ENCODE results near the gene RPAP3. TPM values are rescaled to one million over a fixed set of nuclear protein-coding genes. Genes with fewer than 3 reads are reported as not detected.

Gene RPAP3
- total RNA-seq, 1 donor from 2014 or later = 30.1 TPM

DNA sequence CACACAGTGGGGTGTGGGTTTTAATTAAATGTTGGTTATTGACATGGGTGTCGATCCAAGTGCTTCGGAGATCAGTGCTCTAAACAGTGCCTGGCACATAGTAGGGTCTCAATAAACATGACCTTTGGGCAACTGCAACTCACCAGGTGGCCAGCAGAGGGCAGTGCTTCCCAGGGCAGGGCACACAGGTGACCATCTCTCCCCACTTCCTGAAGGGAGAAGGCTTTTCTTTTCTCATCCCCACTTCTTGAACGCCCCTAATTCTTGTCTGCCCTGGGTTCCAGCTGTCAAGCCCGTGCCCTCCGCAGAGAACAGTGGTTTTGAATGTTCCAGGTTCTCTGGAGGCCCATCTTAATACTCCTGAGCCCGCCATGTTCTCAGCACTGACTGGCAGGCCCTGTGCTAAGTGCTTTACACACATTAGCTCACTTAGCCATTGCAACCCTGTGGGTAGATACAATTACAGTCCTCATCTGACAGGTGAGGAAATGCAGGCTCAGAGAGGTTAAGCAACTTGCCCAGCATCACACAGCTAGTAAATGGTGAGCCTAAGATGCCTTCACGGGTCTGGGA is 36.5 kb upstream of the RPAP3 start:
- no peak for DNase-seq (ENCODE audit: low read depth)

DNA sequence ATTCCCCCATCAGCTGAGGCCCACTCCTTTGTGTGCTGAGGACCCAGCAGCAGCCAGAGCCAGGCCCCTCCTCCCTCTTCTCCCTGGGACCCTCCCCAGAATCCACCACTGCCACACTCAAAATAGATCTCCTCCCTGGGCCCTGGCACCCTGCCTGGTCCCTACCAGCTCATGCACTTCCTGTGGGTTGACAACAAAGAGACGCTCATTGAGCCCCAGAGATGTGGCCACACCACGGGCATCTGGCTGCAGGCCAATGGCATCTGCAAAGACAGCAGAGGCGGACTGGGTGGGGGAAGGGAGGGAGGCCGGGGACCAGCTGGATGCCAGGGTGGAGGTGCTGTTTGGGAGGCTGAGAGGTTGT is 35.5 kb upstream of the RPAP3 start:
- DNase-seq (ENCODE audit: low read depth) = peak; percentile 78

DNA sequence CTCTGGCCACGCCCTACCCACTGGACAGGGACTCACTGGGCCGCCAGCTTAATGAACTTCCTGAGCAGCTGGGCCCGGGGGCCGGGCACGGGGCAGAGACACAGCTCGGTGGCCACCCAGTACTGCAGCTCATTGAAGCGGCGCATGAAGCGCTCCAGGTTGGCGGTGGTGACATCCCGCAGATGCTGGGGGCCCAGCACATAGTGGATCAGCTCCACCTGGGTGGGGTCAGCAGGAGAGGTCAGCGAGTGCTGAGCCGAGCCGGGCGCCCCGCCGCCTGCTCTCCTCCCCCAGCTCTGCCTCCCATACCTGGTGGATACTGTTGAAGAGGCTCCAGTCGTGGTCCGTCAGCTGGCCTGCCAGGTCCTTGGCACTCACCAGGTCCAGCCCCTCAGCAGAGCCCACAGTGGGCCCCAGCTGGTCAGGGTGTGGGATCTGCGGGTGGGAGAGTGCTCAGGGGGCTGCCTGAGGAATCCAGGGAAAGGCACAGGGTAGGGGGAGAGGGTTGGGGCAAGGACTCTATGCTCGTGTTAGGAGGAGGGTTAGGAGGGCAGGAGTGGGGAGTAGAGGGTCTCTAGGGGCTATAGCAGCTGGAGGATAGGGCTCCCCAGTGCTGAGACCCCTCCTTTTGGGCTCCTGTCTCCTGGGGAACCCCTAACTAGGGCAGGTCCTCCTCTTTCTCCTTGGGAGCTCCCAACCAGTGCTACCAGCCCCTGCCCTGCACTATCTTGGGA is 34.9 kb upstream of the RPAP3 start:
- DNase-seq (ENCODE audit: low read depth) = no peak

DNA sequence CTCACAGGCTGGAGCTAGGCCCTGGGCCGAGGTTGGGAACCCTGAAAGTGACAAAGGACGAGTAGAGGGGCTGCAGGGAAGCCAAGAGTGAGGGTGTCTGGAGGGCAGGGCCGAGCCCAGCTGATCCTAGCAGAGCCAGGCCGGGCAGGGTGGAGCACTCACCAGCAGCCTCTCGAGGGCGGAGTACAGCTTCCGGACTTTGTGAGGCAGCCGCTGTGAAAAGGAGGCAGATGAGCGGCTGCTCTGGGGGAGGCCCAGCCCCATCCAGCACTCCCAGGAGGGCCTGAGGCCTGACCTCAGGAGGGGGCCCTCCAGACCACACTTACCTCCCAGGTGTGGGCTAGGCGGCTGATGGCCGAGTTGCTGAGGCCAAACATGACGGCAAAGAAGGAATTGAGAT is 34.1 kb upstream of the RPAP3 start:
- DNase-seq (ENCODE audit: low read depth) = no peak

DNA sequence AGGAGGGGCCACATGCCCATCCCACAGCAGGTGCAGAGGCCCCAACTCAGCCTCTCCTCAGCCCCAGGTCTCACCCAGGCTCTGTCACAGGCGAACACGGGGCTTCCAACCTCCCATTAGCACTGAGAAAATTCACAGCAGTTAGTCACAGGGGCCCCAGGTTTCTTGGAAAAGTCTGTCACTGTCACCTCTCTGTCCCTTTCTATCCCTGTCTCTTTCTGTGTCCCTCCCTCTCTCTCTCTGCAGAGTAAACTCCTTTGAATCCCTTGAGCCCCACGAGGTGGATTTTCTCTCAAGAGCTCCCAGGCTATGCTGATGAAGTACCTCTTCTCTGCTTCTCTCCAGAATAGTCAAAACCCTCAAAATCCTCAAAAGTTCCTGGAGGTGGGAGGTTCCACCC is 33.5 kb upstream of the RPAP3 start:
- no peak for DNase-seq (ENCODE audit: low read depth)

DNA sequence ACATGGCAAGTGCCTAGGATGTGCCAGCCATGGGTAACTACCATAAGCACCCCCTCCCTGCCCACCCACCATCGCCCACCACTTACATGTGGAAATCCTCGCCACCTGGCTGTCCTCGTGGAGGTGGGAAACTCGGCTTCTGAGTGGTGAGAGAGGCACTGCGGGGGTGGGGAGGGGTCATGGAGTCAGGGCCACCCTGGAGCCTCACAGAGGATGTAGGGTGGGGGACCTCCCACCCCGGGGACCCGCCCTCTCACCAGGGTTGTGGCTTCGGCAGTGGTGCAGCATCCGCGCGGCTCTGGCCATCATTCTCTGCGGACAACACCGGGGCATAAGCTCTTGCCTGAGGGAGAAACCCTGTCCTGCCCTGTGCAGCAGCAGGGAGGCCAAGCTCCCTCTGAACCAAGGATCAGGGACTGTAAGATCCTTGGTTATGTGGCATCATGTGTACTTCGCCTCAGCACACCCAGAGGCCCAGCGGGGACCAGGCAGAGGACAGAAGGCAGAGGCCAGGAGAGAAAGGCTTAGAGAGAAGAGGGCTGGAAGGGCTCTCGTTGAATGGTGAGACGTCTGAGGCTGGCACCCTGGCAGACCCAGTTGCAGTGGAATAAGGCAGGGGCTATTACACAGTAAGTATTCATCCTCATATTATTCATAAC is 32.2 kb upstream of the RPAP3 start:
- no peak for DNase-seq (ENCODE audit: low read depth)

DNA sequence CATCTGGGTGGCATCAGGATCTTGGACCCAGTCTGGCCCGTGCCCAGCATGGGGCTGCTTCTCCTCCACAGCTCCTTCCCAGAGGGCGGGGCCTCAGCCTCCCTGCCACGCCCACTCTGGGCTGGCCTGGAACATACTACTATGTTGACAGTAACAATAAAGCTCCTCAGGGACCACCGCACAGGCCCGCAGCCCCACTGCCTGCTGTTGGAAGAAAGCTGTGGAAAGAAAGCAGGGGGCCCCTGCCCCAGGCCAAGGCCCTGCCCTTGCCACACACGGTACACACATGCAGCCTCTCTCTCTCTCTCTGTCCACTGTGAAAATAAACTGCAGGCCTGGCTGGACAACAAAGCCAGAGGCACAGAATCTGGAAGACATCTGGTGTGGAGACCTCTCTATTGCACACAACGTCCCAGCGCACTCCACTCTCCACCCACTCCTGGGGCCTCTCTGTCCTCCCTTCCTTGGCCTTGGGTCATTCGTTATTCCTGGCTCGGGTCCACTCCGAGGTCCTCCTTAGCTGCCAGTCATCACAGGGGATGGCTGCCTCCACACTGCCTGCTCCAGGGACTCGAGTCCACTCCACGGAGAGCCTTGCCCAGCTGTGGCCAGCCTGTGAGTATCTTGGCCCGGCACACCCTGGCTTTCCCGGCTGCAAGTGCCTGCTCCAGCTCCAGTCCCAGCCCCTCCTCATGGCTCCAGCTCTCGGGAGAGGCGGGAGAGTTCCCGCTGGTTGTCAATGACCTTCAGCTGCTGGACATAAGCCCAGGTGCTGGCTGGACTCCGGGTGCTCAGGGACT is 31.2 kb upstream of the RPAP3 start:
- DNase-seq (ENCODE audit: low read depth) = no peak

DNA sequence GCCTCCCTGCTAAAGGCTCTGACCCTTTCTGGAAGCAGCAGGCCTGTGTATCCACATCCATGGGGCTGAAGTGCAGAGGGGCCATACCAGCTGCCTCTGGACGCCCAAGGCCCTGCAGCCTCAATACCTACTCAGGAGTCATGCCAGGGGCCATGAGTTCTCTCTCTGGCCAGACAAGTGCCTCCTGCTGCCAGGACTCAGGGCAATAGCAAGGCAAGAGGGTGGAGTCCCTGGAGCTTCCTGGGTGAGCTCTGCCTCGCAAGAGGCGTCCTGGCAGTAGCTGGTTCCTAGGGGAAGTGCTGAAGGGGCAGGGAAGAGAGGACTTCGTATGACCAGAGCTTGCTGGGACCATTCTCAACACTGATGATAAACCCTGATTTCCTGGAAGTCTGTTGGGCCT is 30.4 kb upstream of the RPAP3 start:
- DNase-seq (ENCODE audit: low read depth) = no peak

DNA sequence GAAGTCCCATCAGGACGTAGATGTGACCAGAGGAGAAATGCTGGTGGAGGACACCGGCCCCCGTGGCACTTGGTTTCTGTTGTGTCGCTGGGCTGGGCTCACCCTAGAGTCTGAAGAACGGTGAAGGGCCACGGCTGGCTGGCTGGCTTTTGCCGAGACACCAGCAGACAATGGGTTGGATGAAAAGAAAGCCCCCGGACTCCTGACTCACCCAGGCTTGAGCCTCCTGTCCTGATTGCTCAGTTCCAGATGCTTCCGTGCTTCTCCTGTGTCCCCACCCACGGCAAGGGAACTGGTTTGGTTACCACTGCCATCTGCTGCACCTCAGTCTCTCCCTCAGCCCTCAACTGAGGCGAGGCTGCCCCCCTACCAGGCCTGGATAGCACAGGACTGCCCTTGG is 29.8 kb upstream of the RPAP3 start:
- no peak for DNase-seq (ENCODE audit: low read depth)

DNA sequence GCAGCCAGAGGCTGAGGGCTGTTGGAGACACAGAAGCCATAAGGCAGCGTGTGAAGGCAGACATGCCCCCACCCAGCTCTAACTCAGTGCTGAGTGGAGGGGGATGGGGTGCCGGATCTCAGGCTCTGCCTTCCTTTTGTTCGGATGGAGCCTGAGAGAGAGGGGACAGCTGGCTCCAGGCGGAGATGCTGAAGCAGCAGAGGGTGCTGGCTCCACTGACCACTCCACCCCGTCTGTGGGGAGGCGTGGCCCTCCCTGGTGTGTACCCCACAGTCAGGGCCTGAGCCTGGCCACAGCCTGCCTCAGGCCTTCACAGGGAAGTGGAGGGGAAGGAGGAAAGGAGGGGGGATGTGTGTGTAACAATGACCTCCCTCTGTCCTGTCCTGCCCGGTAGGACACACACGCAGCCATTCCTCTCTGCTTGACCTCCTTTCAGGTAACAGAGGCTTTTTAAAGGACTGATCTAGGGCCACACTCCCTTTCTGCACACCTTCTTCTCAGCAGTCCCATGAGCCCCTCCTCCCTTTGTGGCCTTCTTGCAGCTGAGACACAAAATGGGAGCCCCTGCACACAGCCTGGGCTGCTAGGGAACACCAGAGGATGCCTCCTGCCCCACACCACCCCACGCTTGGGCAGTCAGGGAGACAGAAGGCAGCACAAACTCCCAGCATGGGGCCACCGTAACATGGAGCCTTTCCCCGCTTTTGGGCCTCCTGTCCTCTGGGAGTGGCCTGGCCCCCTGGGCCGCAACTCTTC is 29.1 kb upstream of the RPAP3 start:
- DNase-seq (ENCODE audit: low read depth) = no peak

DNA sequence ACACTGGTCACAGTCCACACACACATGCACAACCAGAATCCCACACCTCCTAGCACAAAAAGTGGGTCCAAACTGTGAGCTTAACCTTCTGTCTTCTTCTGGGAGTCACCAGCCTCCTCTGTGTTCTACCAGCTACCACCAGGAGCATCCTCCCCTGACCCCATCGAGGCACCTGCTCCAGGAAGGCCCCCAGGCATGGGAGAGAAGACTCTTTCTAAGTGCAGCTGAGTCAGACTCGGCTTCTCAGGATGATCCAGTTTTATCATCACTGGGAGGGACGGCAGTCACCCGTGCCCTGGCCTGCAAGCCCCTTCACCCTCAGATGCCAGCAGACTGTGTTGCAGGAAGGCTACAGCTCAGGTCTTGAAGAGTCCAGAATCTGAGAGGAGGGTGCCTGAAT is 27.3 kb upstream of the RPAP3 start:
- DNase-seq (ENCODE audit: low read depth) = no peak

DNA sequence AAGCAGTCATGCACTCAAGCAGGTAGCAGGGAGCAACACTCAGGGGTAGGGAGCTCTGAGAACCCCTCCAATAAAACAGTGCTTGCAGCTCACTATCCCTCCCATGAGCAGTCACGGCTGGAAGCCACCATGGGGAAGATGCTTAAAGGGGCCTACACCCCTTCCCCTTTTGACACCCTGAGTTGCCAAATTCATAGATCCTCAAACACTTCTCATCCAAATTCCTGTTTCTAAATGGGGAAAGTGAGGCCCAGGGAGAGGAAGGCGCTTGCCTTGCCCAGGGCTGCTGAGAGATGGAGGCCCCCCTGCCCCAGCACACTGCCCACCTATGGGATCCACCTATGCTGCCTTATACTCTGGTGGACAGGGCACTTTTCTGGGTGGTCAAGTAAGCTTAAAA is 26.7 kb upstream of the RPAP3 start:
- DNase-seq (ENCODE audit: low read depth) = no peak

DNA sequence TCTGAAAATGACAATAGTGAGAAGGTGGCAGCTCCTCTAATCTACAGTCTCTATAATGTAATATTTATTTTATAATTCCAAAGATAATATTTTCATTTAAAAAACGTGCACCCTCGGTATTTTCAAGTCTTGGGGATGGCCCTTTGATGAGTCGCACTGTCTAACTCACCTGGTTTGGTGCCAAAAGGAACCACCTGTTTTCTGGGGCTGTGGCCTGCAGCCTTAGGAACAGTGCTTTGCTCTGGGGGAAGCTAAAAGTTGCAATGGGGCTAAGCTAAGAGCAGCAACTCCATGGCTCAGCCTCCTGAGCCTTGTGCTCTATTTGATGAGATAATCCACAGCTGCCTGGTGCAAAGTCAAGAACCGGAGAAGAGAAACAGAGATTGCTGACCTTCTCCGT is 25.9 kb upstream of the RPAP3 start:
- no peak for DNase-seq (ENCODE audit: low read depth)

DNA sequence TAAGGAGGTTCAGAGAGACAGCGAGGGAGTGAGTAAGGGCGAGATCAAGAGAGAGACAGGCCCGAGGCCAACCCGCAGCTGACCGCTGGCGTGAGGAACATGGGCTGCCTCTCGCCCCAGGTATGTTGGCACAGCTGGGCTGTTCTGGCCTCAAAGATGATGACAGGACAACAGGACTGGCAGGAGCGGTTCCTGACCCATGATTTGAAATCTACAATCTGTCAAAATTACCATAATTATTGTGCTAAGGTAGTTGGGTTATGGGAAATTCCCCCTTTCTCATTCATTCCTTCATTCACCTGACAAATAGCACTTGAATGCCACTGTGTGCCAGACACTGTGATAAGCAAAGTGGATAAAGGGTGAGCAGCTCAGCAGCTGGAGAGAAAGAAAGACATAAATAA is 24.5 kb upstream of the RPAP3 start:
- DNase-seq (ENCODE audit: low read depth) = no peak

DNA sequence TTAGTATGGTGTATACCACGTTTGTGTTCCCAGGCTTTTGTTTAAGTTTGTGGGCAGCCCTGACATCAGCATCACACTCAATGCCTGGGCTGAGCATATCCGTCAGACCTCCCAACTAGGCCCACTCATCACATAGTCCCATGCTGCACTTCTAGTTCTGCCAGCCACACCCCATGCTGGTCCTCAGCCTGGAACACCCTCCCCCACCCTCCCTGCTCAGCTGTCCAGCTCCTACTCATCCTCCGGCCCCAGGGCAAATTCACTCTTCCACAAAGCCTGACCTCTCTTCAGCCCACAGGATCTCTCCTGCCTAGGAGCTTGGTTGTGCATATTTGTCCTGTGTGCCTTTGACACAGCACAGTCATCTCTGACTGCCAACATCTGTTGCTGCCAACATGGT is 23.4 kb upstream of the RPAP3 start:
- DNase-seq (ENCODE audit: low read depth) = no peak

DNA sequence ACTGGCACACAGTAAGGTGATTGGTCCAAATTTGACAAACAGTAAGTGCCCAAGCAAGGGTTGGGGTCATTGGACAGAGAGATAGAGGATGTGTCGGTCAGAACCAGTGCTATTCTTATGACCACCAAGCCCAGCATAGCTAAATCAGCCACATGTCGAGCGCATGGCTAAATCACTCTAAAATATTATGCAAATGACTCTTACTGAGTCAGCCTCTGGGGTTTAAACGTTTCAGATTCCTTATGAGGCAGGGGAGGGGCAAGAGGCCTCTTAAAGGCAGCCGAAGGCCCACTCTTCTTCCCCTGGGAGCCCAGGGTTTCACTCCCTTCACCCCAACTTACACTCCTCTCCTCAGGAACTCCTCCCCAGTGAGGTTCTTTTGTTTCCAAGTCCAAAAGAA is 20.1 kb upstream of the RPAP3 start:
- DNase-seq (ENCODE audit: low read depth) = peak; percentile 50

DNA sequence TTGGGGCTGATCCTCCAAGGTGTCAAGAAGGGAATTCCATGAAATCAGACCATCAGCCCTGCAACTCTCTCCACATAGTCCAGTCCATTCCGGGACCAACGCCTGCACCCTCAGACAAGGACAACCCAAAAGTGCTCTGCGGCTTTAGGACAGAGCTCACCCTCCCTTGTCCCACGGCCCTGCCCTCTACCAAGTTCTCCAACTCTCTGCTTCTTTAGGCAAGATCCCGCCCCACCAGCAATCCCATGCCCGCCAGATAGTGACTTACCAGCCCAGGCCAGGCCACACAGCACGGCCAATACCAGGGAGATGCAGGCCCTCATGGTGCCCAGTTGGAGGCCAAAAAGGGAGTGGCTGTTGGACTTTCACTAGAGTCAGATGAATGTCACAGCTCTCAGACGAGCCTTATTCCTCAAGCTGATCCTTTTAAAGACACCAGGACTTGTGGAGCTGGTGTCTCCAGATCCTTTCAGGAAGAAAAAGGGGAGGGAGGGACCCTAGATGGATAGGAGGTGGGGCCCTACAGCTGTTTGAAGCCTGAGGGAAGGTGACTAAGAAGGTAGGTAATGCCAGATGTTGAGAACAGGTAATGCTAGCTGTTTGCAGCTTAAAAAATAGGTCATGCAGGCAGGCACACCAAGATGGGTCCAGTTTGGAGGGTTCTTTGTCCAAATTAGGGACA is 19.4 kb upstream of the RPAP3 start, which contains the start of gene ENDOU:
Gene ENDOU, minus strand, starts transcription at position 400 of the 682 bp plus-strand sequence. Its CDS starts 77 bp downstream, at position 323.
- no peak for DNase-seq (ENCODE audit: low read depth)

DNA sequence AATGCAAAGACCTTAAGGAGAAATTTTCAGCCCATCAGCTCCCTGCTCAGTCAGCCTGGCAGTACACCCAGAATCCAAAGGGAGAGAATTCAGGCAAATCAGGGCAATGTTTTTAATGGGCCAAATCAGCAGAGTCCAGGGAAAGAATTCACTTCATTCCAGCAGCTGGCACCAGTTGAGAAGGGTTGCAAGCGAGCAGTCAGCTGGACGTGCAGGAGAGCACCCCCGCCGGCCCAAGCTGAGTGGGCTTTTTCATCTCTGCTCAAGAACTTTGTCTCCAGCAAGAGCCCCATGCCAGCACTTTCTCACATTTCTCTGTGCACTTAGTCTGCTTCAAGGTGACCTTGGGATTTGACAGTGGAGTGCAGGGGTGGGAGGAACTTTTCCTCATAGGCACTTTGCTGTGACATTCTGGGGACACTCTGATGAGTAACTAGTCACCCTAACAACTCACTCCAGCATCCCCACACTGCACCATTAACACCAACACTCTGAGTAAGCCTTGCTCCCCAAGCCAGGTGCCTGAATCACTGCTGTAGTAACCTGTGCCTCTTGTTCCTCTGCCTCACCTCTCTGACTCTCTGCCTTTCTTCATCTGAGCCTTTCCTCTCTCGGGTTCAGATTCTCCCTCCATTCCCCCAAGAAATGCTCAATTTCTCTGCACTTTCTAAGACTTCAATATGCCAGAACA is 17.3 kb upstream of the RPAP3 start:
- DNase-seq (ENCODE audit: low read depth) = no peak

DNA sequence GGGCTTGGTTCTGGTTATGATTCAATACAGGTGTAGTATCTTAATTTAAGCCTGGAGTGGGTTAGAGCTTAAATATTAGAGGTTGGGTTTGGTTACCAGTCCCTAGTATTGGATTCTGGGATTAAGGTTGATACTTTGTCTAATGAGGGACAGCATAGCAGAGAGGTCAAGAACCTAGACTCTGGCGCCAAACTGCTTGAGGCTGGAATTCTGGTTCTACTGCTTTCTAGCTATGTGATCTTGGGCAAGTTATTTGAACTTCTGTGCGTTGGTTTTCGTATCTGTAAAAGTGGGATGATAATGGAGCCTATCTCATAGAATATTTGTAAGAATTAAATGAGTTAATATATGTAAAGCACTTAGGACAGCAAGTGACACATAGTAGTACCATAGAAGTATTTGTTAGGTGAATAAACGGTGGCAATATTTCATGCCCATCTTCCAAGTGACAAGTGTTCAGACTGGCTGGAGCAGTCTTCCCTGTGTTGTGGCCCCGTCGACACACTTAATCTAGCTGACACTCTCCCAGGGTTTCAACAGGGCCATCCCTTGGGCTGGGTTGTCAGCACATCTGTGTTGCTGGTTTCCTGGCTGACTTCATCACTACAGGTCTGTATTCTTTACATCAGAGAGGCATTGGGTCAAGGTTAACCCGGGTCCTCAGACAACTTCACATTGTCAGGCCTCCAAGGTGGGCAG is 16.5 kb upstream of the RPAP3 start:
- no peak for DNase-seq (ENCODE audit: low read depth)

DNA sequence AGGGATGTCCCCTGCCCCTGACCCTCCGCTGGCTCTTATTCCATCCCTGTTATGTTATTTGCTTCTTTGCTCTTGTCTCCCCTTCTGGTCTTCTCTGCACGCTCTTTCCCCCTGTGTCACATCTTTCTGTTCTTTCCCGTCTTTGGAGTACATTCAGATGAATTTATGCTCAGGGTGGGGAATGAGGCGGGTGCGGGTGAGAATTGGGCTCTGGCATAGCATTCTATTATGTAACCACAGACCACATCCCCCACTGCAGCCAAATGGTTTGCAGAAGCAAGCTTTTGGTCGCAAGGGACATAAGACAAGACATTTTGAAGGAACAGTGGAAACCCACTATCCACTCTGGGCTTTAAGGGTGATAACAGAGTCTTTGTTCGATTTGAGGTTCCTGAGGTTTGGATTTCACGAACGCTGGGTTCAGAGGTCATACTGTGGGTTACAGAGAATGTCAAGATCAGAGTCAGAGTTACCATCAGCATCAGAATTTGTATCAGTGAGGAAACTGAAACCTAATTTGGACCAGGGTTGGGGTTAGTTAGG is 15.7 kb upstream of the RPAP3 start:
- no peak for DNase-seq (ENCODE audit: low read depth)

Data from renal cortical epithelial cell (primary cell).